Right renal cortex interstitium (tissue), 3 donors: ENCODE measurements around the gene FGF5. TPM values are rescaled to one million over a fixed set of nuclear protein-coding genes. Genes with fewer than 3 reads are reported as not detected.
"Not testable (repeated sequence)": the region's sequence is repeated elsewhere in the genome, so short reads cannot be mapped to it uniquely, and the experiment has no call there.

Experiments used
- DNase-seq, 3 donors: peaks; one replicate each; pipeline ENCODE4 v3.0.0-alpha.2; 2013; ENCODE audit warnings: low read depth in 3 of 3, low spot score in 2 of 3
- polyA plus RNA-seq, 3 donors: library from polyadenylated mRNA; unstranded; fragments of 120-200 nt; gene quantifications; one replicate each; pipeline ENCODE4 v1.2.1, GENCODE V29; 2013; ENCODE audit not compliant: insufficient read length in 3 of 3

The FGF5 gene
- polyA plus RNA-seq, 3 donors: 0.07 to 0.10 TPM; not detected in 1

GRCh38 chr4:80286451-80286850, 20.0 kb downstream of the FGF5 start:
- DNase-seq: no peak

DNA sequence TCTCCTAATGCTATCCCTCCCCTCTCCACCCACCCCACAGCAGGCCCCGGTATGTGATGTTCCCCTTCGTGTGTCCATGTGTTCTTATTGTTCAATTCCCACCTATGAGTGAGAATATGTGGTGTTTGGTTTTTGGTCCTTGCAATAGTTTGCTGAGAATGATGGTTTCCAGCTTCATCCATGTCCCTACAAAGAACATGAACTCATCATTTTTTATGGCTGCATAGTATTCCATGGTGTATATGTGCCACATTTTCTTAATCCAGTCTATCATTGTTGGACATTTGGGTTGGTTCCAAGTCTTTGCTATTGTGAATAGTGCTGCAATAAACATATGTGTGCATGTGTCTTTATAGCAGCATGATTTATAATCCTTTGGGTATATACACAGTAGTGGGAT, 24.2 kb downstream of the FGF5 start:
- not testable (repeated sequence) for DNase-seq

DNA sequence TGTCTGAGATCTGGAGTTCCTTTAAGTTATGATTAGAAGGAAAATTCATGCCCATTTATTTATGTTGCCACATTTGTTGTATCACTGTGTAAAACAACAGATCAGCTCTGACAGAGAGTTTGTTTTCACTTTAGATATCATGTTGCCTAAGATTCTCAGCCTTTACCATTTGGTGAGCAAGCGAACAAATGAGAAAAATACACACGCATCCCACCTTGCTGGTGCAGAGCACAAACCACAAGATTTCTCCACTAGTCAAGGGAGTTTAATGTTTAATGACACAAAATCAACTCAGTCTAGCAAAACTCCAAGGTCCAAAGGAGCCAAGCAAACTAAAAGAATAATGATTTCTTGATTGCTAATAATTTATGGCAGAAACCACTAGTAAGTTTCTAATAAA, 27.7 kb downstream of the FGF5 start:
- DNase-seq: no peak

GRCh38 chr4:80295336-80295735, 28.9 kb downstream of the FGF5 start:
- no peak for DNase-seq

DNA sequence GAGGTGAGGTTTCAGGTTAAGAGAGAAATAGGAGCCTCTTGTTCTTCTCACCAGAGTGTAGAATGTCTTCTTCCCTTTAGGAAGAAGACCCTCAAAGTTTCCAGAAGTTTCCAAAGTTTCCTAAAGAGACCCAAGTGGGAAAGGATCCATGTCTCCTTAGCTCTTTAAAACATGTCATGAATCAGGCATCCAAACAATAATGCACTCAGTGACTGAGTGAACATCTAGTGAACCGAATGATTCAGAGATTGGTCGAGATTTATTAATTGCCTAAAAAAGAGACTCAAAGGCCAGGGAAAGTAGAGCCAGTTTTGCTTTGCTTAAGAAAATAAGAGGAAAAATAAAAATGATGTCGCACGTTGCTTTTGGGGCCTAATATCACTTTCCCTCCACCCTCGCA, 29.4 kb downstream of the FGF5 start:
- DNase-seq: no peak

GRCh38 chr4:80301884-80302283, 35.4 kb downstream of the FGF5 start:
- DNase-seq: no peak

DNA sequence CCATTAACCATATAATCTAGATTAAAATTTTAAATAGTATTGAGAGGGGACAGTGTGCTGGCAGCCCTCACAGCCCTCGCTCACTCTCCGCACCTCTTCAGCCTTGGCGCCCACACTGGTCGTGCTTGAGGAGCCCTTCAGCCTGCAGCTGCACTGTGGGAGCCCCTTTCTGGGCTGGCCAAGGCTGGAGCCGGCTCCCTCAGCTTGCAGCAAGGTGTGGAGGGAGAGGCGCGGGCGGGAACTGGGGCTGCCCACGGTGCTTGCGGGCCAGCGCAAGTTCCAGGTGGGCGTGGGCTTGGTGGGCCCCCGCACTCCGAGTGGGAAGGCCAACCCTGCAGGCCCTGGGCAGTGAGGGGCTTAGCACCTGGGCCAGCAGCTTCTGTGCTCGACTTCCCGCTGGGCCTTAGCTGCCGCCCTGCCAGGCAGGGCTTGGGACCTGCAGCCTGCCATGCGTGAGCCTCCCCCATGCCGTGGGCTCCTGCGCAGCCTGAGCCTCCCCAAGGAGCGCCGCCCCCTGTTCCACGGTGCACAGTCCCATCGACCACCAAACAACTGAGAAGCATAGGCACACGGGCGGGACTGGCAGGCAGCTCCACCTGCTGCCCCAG, 36.3 kb downstream of the FGF5 start:
- DNase-seq: no peak

- DNase-seq: no peak
These were observed 39.0 kb downstream of the FGF5 start for GRCh38 chr4:80305466-80305865.

GRCh38 chr4:80306260-80306659, 39.8 kb downstream of the FGF5 start:
- no peak for DNase-seq

- DNase-seq: no peak
These were observed 40.8 kb downstream of the FGF5 start for GRCh38 chr4:80307183-80307735.

DNA sequence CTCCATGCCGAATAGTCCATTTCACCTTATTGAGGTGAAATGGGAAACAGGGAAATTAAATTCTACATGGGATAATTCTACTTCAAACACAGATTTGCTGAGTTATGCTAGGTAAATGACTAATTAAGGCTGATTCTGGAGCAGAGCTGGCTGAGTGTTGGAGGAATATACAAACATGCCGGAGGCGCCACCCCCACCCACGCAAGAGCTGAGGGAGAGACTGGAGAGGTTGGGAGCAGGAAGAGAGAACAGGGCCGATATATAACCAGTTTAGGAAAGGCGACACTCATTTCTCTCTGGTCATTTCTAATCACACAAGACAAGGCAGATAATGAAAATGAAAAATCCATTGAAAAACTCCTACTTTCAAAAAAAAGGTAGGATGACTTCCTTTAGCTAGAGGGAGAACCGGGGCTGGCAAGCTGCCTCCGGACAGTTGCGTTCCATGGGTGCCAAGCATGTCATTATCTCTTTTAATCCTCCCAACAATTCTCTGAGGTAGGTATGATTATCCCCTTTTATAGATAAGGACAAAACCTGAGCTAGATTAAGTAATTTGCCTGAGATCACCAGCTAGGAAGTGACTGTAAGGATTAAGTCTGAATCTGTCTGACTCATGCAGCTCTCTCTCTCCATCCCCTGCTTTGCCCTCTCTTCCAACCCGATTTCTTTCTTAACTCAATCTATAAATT, 41.5 kb downstream of the FGF5 start:
- DNase-seq: no peak

GRCh38 chr4:80308466-80308822, 42.0 kb downstream of the FGF5 start:
- no peak for DNase-seq

- DNase-seq: no peak
These were observed 43.0 kb downstream of the FGF5 start for GRCh38 chr4:80309294-80310004.

GRCh38 chr4:80311130-80311529, 44.7 kb downstream of the FGF5 start:
- no peak for DNase-seq

DNA sequence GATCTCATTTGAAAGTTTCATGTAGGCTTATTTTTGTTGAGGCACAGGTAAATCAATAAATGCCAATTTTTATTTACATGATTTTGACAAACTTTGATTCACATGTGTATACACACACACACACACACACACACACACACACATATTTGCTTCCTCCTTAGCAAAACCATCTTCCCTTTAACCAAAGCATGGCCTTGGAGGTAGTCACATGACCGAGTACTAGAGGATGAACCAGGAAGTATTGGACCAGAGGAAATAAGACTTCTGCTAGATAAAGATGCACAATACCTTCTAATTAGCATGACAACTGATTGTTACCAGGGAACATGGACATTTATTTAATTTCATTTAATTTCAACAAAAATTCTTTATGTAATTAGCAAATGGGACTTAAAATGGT, 45.7 kb downstream of the FGF5 start:
- no peak for DNase-seq

GRCh38 chr4:80313627-80314026, 47.2 kb downstream of the FGF5 start:
- DNase-seq: no peak

DNA sequence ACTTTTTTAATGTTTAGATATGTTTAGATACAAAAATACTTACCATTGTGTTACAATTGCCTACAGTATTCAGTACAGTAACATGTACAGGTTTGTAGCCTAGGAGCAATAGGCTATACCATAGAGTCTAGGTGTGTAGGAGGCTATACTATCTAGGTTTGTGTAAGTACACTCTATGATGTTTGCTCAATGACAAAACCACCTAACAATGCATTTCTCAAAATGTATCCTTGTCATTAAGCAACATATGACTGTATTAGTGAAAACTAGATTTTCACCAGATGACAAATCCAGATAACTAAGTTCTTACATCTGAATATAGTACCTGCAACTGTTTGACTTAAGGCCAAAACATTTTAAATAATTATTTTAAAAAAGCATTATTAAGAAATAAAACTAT, 49.4 kb downstream of the FGF5 start:
- DNase-seq: not testable (repeated sequence)

- DNase-seq: no peak
These were observed 54.9 kb downstream of the FGF5 start for GRCh38 chr4:80321341-80321740.

- DNase-seq: no peak
These were observed 55.3 kb downstream of the FGF5 start for GRCh38 chr4:80321776-80322175.

GRCh38 chr4:80322716-80323115, 56.3 kb downstream of the FGF5 start:
- no peak for DNase-seq

DNA sequence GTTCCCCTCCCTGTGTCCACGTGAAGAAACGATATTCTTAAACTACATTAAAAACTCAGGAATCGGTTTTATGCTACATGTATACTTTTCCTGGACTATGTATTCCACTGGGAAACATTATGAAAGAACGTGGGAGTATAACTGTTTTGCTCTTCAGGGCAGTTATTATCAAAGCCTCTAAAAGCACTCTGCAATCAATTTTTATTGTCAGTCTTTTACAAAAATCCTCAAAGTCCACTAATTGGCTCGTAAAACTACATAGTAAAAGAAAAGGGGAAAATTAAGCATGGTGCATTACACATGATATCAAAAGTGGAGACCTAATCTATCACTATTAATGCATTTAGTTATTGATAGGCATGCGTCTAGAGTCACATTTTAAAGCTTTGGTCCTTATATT, 57.7 kb downstream of the FGF5 start:
- no peak for DNase-seq

DNA sequence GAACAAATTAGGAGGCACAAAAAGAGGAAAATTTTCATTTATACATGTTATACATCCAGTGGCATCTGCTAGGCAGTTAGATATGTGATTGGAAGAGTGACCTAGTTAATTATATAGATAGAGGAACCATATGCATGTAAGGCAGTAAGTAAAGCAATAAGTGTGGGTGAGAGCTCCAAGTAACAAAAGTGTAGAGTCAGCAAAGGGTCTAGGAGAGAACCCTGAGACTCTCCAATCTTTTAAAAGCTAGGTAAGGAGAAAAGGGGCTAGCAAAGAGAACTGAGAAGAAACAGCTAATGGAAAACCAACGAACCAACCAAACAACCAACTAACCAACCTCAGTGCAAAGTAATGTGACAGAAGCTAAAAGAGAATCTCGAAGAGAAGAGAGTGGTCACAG, 65.2 kb downstream of the FGF5 start:
- DNase-seq: no peak
